HT-29 (cell line): ENCODE measurements around the gene SMTN. TPM values are rescaled to one million over a fixed set of nuclear protein-coding genes. Genes with fewer than 3 reads are reported as not detected.
"Not testable (repeated sequence)": the region's sequence is repeated elsewhere in the genome, so short reads cannot be mapped to it uniquely, and the experiment has no call there.

ENCODE experiments used
- DNase-seq: peaks from one replicate; pipeline ENCODE4 v3.0.0-alpha.2; 2015; ENCODE audit warnings: low spot score
- total RNA-seq: library from RNA; depleted of rRNA; stranded (reverse); fragments of >200 nt; shearing (Covaris generic); gene quantifications from 2 replicates; pipeline ENCODE4 v1.2.3, GENCODE V29; 2014

The SMTN gene
- total RNA-seq, 1 experiment from 2014 or later, result 76.5 TPM

- DNase-seq, result no peak
Observed at GRCh38 chr22:31104869-31105268, 23.8 kb downstream of the SMTN start.

- no peak for DNase-seq
Observed at GRCh38 chr22:31105282-31105929, 24.3 kb downstream of the SMTN start.

GRCh38 chr22:31106001-31106571 is 25.0 kb downstream of the SMTN start:
- DNase-seq, result peak; percentile 5

- DNase-seq, result no peak
Observed at GRCh38 chr22:31106731-31107177, 25.6 kb downstream of the SMTN start.

- peak; percentile 89 for DNase-seq
Observed at GRCh38 chr22:31107178-31107893, 26.2 kb downstream of the SMTN start, which contains the start of gene SELENOM. Gene SELENOM (minus strand): TSS chr22:31107568. CDS start chr22:31107505, 63 bp downstream.

GRCh38 chr22:31107894-31108218 is 26.7 kb downstream of the SMTN start:
- DNase-seq, result no peak

GRCh38 chr22:31112547-31113091 is 31.5 kb downstream of the SMTN start:
- not testable (repeated sequence) for DNase-seq

- DNase-seq, result no peak
Observed at GRCh38 chr22:31118046-31118820, 37.1 kb downstream of the SMTN start.

GRCh38 chr22:31119026-31119717 is 38.1 kb downstream of the SMTN start:
- DNase-seq, result no peak

- DNase-seq, result no peak
Observed at GRCh38 chr22:31120230-31120629, 39.1 kb downstream of the SMTN start.

GRCh38 chr22:31120642-31121041 is 39.5 kb downstream of the SMTN start:
- no peak for DNase-seq

- no peak for DNase-seq
Observed at GRCh38 chr22:31121403-31121802, 40.3 kb downstream of the SMTN start.

GRCh38 chr22:31122196-31122531 is 41.0 kb downstream of the SMTN start:
- no peak for DNase-seq

- DNase-seq, result peak; percentile 38
Observed at GRCh38 chr22:31122532-31123291, 41.6 kb downstream of the SMTN start, which contains the start of gene INPP5J. Gene INPP5J (plus strand): TSS chr22:31122966. CDS start chr22:31123015, 49 bp downstream.

- no peak for DNase-seq
Observed at GRCh38 chr22:31123292-31123602, 42.1 kb downstream of the SMTN start.

- no peak for DNase-seq
Observed at GRCh38 chr22:31124290-31124689, 43.2 kb downstream of the SMTN start.

GRCh38 chr22:31124811-31125465 is 43.8 kb downstream of the SMTN start:
- no peak for DNase-seq

- DNase-seq, result no peak
Observed at GRCh38 chr22:31125521-31126117, 44.5 kb downstream of the SMTN start.

- DNase-seq, result no peak
Observed at GRCh38 chr22:31126128-31126868, 45.2 kb downstream of the SMTN start.
